ENCODE measurements around the gene ACO1.

Gene ACO1

GRCh38 chr9:32502464-32502863 lies 118.0 kb downstream of the ACO1 start:
- DNase-seq: no peak

DNA sequence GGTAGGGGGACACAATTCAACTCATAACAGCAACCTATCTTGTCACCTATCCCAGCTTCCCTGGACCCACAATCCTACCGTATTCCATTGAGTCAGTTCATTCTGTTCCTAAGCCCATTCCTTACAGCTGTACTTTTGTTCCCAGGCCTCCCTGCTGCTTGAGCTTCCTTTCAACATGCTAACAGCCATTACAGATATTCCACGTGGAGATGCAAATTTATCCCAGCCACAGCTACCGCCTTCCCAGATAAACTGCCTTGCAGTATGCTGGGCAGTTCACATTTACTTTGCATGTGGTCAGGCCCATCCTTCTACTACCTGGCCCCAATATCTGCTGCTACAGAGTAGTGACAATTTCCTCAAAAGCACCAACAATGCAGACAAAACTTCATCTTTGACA lies 118.6 kb downstream of the ACO1 start:
- DNase-seq: no peak

Measured in NCI-H1436 (cell line).